Measurements from ENCODE around the gene F11. TPM values are rescaled to one million over a fixed set of nuclear protein-coding genes. Genes with fewer than 3 reads are reported as not detected.

The F11 gene
- total and polyA plus RNA-seq, 2 of the 13 experiments (the other 11 are each of a cell fraction or from before 2014, with no cell fraction given): 35.1 to 58.0 TPM

DNA sequence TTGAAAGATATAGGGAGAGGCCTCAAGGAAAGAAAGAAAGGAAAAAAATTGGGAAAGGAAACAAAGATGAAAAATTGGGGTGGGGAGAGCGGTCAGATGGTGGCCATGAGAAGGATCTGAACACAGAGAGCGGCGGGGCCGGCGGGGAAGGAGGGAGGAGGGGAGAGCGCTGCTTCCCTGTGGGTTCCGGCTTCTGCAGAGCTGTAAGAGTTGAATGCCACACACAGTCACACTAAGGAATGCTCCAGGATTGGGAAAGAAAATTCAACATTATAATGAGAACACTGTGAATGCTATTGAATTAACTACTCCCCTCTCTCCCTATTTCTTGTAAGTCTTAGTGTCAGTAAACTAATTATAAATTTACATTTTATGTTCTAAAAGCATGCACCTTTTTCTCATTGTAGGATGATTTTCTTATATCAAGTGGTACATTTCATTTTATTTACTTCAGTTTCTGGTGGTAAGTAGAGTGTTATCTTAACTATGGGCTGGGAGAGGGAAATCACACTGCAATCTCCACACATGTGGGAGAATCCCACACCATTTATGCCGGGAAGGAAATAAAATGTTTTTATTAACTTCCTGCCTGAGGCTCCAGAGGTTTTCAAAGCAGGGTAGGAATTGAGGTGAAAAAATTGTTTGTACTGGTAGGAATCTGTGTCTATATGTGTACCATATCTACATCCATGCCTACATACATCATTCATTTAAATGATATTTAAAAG is 904 bp downstream of the F11 start (continued):
- TF ChIP-seq, protein P1, sequence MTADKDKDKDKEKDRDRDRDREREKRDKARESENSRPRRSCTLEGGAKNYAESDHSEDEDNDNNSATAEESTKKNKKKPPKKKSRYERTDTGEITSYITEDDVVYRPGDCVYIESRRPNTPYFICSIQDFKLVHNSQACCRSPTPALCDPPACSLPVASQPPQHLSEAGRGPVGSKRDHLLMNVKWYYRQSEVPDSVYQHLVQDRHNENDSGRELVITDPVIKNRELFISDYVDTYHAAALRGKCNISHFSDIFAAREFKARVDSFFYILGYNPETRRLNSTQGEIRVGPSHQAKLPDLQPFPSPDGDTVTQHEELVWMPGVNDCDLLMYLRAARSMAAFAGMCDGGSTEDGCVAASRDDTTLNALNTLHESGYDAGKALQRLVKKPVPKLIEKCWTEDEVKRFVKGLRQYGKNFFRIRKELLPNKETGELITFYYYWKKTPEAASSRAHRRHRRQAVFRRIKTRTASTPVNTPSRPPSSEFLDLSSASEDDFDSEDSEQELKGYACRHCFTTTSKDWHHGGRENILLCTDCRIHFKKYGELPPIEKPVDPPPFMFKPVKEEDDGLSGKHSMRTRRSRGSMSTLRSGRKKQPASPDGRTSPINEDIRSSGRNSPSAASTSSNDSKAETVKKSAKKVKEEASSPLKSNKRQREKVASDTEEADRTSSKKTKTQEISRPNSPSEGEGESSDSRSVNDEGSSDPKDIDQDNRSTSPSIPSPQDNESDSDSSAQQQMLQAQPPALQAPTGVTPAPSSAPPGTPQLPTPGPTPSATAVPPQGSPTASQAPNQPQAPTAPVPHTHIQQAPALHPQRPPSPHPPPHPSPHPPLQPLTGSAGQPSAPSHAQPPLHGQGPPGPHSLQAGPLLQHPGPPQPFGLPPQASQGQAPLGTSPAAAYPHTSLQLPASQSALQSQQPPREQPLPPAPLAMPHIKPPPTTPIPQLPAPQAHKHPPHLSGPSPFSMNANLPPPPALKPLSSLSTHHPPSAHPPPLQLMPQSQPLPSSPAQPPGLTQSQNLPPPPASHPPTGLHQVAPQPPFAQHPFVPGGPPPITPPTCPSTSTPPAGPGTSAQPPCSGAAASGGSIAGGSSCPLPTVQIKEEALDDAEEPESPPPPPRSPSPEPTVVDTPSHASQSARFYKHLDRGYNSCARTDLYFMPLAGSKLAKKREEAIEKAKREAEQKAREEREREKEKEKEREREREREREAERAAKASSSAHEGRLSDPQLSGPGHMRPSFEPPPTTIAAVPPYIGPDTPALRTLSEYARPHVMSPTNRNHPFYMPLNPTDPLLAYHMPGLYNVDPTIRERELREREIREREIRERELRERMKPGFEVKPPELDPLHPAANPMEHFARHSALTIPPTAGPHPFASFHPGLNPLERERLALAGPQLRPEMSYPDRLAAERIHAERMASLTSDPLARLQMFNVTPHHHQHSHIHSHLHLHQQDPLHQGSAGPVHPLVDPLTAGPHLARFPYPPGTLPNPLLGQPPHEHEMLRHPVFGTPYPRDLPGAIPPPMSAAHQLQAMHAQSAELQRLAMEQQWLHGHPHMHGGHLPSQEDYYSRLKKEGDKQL (CRISPR knock-in tag; IDR thresholded peaks at IDR 0.05; ENCODE audit: low read depth): no peak
- TF ChIP-seq SETDB1 (CRISPR knock-in tag; IDR thresholded peaks at IDR 0.05; ENCODE audit: borderline replicate concordance) (no peak), NCOR1 (IDR thresholded peaks at IDR 0.05; ENCODE audit: borderline replicate concordance, low read length) (no peak), YY1 (IDR thresholded peaks at IDR 0.05; ENCODE audit: insufficient read depth, insufficient replicate concordance, low read depth, low read length) (peak; percentile 64), TRIM24 (CRISPR knock-in tag; IDR thresholded peaks at IDR 0.05) (no peak), NFIB (CRISPR knock-in tag; IDR thresholded peaks at IDR 0.05; ENCODE audit: borderline replicate concordance) (no peak), GATAD2A (CRISPR knock-in tag; IDR thresholded peaks at IDR 0.05) (peak; percentile 37)
- TF ChIP-seq, protein P2, sequence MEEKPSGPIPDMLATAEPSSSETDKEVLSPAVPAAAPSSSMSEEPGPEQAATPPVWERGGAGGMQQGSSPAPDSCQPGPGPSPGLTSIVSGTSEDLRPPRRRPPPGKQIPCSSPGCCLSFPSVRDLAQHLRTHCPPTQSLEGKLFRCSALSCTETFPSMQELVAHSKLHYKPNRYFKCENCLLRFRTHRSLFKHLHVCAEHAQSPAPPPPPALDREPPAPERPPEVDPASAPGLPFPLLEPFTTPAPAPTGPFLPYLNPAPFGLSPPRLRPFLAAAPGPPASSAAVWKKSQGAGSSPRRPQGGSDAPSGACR (CRISPR knock-in tag; IDR thresholded peaks at IDR 0.05): no peak
- TF ChIP-seq, protein P3, sequence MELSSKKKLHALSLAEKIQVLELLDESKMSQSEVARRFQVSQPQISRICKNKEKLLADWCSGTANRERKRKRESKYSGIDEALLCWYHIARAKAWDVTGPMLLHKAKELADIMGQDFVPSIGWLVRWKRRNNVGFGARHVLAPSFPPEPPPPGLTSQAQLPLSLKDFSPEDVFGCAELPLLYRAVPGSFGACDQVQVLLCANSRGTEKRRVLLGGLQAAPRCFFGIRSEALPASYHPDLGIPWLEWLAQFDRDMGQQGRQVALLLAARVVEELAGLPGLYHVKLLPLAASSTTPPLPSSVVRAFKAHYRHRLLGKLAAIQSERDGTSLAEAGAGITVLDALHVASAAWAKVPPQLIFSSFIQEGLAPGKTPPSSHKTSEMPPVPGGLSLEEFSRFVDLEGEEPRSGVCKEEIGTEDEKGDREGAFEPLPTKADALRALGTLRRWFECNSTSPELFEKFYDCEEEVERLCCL (CRISPR knock-in tag; IDR thresholded peaks at IDR 0.05; ENCODE audit: borderline replicate concordance): no peak
- TF ChIP-seq, protein P4, sequence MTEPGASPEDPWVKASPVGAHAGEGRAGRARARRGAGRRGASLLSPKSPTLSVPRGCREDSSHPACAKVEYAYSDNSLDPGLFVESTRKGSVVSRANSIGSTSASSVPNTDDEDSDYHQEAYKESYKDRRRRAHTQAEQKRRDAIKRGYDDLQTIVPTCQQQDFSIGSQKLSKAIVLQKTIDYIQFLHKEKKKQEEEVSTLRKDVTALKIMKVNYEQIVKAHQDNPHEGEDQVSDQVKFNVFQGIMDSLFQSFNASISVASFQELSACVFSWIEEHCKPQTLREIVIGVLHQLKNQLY (CRISPR knock-in tag; IDR thresholded peaks at IDR 0.05): no peak

Measured in HepG2 (cell line).